Left hindlimb (tissue), 1 donor: ENCODE data around the gene MAPT.
"Not testable (repeated sequence)": the region's sequence is repeated elsewhere in the genome, so short reads cannot be mapped to it uniquely, and the experiment has no call there.

ENCODE experiments used
- DNase-seq: peaks from one replicate; pipeline ENCODE4 v3.0.0-alpha.2; 2018

The MAPT gene

DNA sequence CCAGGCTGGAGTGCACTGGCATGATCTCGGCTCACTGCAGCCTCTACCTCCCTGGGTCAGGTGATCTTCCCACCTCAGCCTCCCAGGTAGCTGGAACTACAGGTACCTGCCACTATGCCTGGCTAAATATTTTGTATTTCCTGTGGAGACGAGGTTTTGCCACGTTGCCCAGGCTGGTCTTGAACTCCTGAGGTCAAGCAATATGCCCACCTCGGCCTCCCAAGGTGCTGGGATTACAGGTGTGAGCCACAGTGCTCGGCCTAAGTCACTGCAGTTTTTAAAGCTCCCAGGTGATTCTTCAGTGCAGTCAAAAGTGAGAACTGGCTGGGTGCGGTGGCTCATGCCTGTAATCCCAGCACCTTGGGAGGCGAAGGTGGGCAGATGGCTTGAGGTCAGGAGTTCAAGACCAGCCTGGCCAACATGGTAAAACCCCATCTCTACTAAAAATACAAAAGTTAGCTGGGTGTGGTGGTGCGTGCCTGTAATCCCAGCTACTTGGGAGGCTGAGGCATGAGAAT is 125.1 kb downstream of the MAPT start:
- DNase-seq: not testable (repeated sequence)

DNA sequence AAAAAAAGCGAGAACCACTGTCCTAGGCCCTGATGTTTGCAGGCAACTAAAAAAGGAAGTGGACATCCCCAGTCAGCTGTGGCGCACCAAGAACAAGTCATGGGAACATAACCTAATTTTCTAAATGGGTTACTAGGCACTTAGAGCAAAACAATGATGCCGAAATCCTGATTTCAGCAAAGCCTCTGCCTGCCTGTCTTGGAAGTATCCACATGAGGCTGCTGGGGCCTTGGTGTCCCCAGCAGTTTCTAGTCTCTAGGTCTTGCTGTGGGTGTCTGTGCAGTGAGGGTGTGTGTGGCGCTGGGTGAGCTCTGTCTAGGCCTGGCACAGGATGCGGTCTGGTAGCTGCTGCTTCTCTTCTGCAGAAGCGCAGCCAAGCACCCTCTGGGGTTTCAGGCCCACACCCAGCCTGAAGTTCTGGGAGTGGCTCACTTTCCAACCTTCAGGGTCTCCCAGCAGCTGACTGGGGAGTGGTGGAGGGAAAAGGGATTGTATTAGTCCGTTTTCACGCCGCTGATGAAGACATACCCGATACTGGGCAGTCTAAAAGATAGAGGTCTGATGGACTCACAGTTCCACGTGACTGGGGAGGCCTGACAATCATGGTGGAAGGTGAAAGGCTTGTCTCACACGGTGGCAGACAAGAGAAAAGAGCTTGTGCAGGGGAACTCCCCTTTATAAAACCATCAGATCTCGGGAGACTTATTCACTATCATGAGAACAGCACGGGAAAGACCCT is 125.8 kb downstream of the MAPT start:
- no peak for DNase-seq

DNA sequence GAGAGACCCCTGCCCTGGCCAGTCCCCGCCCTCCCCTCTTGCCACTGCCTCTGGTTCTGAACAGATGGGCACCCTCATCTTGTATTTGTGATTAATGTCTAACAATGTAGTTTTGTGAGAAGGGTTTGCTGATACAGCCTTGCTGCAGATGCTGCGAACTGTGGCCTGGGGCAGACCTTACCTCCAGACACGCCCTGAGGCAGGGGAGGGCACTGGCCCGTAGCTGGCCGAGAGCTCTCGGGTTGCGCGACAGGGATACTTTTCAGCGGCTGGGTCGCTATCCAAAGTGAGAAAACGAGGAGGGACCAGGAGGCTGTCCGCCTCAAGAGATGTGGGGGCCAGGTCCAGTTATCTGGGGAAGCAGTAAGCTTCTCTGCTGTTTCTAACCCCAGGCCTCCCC is 126.6 kb downstream of the MAPT start:
- no peak for DNase-seq

DNA sequence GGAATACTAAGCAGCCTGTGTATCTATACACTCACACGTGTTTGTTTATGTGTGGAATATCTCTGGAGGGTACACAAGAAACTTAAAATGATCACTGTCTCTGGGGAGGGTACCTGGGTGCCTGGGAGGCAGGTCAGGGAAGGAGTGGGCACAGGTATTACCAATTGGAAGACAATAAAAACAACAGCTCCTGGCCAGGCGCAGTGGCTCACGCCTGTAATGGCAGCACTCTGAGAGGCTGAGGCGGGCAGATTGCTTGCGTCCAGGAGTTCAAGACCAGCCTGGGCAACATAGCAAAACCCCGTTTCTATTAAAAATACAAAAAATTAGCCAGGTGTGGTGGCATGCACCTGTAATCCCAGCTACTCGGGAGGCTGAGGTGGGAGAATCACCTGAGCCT is 129.0 kb downstream of the MAPT start:
- DNase-seq: not testable (repeated sequence)

DNA sequence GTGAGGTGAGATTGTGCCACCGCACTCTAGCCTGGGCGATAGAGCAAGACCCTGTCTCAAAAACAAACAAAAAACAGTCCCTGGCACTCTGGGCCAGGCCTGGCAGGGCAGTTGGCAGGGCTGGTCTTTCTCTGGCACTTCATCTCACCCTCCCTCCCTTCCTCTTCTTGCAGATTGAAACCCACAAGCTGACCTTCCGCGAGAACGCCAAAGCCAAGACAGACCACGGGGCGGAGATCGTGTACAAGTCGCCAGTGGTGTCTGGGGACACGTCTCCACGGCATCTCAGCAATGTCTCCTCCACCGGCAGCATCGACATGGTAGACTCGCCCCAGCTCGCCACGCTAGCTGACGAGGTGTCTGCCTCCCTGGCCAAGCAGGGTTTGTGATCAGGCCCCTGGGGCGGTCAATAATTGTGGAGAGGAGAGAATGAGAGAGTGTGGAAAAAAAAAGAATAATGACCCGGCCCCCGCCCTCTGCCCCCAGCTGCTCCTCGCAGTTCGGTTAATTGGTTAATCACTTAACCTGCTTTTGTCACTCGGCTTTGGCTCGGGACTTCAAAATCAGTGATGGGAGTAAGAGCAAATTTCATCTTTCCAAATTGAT is 129.5 kb downstream of the MAPT start:
- no peak for DNase-seq

DNA sequence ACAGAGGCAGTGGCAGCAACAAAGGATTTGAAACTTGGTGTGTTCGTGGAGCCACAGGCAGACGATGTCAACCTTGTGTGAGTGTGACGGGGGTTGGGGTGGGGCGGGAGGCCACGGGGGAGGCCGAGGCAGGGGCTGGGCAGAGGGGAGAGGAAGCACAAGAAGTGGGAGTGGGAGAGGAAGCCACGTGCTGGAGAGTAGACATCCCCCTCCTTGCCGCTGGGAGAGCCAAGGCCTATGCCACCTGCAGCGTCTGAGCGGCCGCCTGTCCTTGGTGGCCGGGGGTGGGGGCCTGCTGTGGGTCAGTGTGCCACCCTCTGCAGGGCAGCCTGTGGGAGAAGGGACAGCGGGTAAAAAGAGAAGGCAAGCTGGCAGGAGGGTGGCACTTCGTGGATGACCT is 130.2 kb downstream of the MAPT start:
- DNase-seq: no peak

DNA sequence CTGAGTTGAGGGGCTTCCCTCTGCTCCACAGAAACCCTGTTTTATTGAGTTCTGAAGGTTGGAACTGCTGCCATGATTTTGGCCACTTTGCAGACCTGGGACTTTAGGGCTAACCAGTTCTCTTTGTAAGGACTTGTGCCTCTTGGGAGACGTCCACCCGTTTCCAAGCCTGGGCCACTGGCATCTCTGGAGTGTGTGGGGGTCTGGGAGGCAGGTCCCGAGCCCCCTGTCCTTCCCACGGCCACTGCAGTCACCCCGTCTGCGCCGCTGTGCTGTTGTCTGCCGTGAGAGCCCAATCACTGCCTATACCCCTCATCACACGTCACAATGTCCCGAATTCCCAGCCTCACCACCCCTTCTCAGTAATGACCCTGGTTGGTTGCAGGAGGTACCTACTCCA is 130.7 kb downstream of the MAPT start:
- no peak for DNase-seq

DNA sequence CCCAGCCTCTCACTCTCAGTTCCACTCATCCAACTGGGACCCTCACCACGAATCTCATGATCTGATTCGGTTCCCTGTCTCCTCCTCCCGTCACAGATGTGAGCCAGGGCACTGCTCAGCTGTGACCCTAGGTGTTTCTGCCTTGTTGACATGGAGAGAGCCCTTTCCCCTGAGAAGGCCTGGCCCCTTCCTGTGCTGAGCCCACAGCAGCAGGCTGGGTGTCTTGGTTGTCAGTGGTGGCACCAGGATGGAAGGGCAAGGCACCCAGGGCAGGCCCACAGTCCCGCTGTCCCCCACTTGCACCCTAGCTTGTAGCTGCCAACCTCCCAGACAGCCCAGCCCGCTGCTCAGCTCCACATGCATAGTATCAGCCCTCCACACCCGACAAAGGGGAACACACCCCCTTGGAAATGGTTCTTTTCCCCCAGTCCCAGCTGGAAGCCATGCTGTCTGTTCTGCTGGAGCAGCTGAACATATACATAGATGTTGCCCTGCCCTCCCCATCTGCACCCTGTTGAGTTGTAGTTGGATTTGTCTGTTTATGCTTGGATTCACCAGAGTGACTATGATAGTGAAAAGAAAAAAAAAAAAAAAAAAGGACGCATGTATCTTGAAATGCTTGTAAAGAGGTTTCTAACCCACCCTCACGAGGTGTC is 131.3 kb downstream of the MAPT start:
- no peak for DNase-seq

DNA sequence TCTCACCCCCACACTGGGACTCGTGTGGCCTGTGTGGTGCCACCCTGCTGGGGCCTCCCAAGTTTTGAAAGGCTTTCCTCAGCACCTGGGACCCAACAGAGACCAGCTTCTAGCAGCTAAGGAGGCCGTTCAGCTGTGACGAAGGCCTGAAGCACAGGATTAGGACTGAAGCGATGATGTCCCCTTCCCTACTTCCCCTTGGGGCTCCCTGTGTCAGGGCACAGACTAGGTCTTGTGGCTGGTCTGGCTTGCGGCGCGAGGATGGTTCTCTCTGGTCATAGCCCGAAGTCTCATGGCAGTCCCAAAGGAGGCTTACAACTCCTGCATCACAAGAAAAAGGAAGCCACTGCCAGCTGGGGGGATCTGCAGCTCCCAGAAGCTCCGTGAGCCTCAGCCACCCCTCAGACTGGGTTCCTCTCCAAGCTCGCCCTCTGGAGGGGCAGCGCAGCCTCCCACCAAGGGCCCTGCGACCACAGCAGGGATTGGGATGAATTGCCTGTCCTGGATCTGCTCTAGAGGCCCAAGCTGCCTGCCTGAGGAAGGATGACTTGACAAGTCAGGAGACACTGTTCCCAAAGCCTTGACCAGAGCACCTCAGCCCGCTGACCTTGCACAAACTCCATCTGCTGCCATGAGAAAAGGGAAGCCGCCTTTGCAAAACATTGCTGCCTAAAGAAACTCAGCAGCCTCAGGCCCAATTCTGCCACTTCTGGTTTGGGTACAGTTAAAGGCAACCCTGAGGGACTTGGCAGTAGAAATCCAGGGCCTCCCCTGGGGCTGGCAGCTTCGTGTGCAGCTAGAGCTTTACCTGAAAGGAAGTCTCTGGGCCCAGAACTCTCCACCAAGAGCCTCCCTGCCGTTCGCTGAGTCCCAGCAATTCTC is 132.1 kb downstream of the MAPT start:
- no peak for DNase-seq

DNA sequence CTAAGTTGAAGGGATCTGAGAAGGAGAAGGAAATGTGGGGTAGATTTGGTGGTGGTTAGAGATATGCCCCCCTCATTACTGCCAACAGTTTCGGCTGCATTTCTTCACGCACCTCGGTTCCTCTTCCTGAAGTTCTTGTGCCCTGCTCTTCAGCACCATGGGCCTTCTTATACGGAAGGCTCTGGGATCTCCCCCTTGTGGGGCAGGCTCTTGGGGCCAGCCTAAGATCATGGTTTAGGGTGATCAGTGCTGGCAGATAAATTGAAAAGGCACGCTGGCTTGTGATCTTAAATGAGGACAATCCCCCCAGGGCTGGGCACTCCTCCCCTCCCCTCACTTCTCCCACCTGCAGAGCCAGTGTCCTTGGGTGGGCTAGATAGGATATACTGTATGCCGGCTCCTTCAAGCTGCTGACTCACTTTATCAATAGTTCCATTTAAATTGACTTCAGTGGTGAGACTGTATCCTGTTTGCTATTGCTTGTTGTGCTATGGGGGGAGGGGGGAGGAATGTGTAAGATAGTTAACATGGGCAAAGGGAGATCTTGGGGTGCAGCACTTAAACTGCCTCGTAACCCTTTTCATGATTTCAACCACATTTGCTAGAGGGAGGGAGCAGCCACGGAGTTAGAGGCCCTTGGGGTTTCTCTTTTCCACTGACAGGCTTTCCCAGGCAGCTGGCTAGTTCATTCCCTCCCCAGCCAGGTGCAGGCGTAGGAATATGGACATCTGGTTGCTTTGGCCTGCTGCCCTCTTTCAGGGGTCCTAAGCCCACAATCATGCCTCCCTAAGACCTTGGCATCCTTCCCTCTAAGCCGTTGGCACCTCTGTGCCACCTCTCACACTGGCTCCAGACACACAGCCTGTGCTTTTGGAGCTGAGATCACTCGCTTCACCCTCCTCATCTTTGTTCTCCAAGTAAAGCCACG is 133.0 kb downstream of the MAPT start:
- no peak for DNase-seq

DNA sequence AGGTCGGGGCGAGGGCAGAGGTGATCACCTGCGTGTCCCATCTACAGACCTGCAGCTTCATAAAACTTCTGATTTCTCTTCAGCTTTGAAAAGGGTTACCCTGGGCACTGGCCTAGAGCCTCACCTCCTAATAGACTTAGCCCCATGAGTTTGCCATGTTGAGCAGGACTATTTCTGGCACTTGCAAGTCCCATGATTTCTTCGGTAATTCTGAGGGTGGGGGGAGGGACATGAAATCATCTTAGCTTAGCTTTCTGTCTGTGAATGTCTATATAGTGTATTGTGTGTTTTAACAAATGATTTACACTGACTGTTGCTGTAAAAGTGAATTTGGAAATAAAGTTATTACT is 133.6 kb downstream of the MAPT start:
- DNase-seq: no peak

DNA sequence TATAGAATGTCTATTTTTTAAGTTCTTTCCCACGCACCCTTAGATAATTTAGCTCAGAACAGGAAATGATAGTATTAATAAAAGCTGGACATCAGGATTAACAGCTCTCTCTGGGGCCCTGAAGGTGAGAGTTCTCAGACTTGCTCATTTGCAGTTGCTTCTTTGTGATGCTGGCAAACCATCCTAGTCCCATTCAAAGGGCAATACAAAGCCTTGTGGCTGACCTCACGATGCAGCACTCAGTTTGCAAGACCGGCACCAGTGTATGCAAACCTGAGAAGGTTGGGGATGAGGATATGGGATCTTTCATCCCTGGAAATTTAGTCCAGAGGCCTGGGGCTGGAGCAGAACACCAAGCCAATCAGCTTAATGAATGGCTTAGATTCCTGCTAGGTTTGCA is 134.0 kb downstream of the MAPT start:
- no peak for DNase-seq

DNA sequence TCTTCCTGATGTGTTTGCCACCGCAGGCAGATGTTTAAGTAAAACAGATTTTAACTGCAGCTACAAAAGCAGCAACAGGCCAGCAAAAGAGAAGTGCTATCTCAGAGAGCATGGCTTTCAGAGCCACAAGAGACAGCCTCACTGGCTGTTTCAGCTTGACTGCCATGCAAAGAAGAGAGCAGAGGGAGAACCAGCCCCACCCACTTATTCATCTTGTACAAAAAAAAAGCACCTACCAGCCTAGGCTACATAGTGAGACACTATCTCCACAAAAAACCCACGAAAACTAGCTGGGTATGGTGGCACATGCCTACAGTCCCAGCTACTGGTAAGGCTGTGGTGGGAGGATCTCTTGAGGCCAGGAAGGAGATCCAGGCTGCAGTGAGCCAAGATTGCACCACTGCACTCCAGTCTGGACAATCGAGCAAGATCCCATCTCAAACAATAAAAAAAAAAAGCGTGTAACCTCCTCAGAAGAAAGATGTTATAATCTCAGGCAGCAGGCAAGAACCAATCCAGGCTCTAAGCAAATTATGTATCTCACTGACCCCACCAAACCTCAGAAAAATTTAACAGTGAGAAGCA is 134.7 kb downstream of the MAPT start:
- DNase-seq: no peak

DNA sequence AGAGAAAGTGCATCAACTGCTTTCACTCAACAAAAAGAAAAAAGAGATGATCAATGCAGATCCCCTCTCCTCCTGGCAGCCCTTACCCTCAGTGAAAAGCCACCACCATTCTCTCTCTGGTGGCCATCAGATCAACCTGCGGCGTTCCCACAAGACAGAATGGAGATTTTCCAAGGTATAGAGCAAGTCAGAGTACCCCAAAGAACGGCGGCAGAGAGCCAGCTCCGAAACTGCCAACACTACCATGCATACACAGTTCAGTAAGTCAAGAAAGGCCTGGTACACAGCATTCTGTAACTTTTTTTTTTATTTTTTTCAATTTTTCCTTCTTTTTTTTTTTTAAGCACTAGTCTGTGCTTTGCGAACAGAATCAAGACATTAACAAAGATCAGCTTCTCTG is 135.3 kb downstream of the MAPT start:
- no peak for DNase-seq

DNA sequence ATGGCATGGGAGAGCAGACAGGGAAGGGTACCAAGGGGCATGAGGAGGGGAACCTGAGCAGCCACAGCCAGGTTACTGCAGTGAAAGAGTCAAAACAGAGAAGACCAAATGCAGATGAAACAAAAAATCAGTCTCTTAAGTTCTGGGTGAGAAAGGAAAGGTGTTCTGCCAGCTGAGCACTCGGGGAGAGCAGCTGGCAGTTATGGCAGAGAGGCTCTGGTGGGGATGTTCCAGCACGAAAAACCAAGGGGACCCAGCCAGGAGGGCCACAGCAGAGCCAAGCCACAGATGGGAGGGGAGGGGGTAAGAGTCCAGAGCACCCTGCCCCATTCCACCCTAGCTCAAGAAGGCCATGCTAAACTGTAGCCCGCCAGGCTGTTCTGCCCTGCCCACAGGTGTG is 136.4 kb downstream of the MAPT start:
- no peak for DNase-seq

DNA sequence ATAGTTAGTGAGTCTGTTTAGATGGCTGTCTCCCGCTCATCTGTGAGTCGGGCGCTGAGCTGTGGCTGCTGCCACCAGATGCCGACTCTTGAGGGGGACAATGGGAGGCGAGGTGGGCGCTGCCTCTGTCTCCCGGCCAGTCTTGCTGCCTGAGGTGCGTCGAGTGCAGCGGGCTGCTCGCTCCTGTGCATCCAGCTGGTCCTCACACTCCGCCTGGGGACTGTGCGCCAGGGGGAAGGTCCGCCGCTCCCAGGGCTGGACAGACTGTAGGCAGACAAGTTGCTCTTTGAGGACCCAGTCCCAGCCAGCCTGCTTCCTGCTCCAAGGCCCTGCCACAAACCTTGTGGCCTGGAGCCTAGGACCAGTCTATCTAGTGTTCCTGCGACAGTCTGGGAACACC is 137.1 kb downstream of the MAPT start:
- no peak for DNase-seq

DNA sequence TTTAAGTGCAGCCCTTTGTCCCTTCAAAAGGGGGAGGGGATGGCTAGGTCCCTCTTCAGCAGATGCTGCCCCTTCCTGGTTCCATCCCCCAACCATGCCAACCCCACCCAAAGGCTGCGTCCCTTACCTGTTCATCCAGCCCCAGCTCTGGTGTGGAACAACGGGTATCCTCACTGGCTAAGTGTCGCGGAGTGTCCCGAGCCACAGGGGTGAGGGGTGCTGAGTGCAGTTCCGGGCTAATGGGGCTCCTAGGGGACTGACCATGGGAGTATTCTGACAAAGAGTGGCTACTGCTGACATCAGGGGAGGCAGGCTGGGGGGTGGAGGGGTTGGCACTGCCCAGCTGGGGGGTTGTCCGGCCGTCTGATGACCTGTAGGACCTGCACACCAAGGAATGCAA is 137.6 kb downstream of the MAPT start:
- DNase-seq: no peak

DNA sequence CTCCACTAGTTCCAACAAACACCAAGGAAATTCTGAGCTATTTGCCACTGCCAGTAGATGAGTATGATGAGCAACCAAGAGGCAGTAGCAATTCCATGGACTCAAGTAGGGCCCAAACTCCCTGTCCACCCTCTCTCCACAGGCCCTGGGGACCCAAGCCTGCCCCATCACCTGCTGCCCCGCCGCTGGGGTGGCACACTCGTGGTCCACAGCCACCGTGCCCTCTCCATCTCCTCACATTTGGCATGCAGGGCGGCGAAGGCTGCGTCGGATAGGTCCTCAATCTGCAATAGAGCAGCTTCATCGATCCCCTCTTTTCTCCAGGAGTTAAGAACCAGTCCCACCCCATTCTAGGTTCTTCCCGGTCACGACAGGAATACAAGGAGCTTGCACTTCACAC is 138.6 kb downstream of the MAPT start:
- DNase-seq: no peak

DNA sequence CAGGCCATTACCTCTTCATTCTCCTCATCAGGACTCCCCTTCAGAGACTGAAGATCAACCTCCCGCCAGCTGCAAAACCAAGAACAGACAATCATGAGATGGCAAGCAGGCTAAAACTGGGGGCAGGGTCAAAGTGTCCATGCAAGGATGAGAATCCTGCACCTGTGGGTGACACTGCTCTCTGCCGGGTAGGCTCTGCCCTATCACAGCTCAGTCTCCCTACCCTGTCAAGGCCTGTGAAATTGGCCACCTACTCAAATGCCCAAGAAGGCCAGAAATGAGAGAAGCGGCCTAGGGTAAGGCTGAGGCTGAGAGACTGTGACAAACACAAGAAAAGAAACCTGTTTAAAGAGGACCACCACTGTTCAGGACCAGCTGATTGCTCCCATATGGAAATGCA is 139.0 kb downstream of the MAPT start:
- no peak for DNase-seq

DNA sequence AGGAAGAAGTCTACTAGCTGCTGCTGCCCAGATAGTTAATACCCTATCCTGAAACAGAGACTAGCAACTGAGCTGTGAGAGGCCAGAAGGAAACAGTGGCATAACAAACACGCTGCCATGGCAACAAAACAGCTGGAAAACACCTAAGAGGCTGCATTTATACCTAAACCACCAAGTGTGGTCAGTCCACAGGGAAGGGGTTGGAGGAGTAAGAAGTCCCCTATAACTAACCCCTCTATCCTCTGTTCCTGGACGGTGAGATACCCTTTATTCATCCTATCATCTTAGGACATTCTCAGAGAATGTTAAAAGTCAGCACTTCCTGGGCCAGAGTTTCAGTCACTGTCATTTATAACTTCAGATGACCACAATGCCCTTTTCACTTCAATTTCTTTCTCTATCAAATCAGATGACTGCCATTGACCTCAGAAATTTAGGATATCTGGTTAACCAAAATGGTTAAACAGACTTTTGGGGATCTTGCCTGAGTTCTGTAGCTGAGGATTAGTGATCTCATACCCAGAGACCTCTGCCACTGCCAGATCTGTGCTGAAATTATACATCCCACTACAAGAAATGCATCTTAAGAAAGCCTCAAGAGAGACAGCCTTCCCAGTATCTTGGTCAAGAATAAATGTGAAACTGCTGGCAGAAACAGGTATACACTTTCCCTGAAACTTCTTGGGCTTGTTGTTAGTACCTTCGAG is 140.9 kb downstream of the MAPT start:
- DNase-seq: no peak

DNA sequence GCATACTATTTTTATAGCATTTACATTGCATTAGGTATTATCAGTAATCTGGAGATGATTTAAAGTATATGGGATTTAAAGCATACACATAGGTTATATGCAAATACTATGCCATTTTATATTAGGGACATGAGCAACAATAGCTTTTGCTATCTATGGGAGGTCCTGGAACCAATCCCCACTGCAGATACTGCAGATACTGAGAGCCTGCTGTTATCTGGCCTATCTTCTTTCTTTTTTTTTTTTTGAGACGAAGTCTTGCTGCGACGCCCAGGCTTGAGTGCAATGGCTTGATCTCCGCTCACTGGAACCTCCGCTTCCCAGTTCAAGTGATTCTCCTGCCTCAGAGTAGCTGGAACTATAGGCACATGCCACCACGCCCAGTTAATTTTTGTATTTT is 142.1 kb downstream of the MAPT start:
- no peak for DNase-seq
